Upper lobe of left lung (tissue), 4 donors: ENCODE data around the gene TMEM139.

Source experiments
- POLR2A ChIP-seq, 4 donors: fragments of 450-650 bp; IDR thresholded peaks; one replicate each; pipeline ENCODE4 v1.5.1; 2016 to 2017; ENCODE audit warnings: antibody characterized with exemption in 4 of 4, mild to moderate bottlenecking in 2 of 4
- POLR2AphosphoS5 ChIP-seq, 2 donors: sonication (generic); formaldehyde crosslinking; IDR thresholded peaks; one replicate each; pipeline ENCODE4 v1.5.1; 2017; ENCODE audit warnings: antibody characterized with exemption in 2 of 2
- TF ChIP-seq, protein P1 (sequence below), 6 experiments: fragments of 450-650 bp in 4 of 6; fragments of 200-600 bp in 2 of 6; sonication (generic) in 2 of 6; IDR thresholded peaks; one replicate each; pipeline ENCODE4 v1.5.1; 2016 to 2019; ENCODE audit warnings: antibody characterized with exemption in 6 of 6

DNA sequence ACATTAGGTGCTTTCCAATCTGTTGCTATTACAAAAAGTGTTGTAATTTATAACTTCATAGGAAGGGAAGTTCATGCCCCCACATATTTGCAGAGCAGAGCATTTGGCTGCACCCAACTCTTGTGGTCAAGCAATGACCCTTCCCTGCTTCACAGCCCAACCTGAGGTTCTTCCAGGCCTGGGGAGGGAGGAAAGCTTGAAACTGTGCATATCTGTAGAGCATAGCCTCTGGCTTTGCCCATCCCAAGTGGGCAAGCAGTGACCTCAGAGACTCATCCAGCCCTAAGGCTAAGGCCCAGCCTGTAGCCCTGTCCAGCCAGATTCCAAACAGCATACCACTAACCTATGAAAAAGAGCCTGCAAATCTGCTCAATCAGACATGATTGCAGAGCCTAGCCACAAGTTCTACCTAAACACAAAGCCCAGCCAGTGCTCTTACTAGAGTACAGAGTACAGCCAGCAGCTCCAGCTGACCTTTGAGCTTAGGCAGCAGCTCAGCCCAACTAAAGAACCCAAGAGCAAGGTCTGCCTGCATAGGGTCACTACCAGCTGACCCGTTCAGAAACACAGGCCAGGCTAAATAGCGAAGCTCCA, 35.9 kb upstream of the TMEM139 start:
- TF ChIP-seq, protein P1, sequence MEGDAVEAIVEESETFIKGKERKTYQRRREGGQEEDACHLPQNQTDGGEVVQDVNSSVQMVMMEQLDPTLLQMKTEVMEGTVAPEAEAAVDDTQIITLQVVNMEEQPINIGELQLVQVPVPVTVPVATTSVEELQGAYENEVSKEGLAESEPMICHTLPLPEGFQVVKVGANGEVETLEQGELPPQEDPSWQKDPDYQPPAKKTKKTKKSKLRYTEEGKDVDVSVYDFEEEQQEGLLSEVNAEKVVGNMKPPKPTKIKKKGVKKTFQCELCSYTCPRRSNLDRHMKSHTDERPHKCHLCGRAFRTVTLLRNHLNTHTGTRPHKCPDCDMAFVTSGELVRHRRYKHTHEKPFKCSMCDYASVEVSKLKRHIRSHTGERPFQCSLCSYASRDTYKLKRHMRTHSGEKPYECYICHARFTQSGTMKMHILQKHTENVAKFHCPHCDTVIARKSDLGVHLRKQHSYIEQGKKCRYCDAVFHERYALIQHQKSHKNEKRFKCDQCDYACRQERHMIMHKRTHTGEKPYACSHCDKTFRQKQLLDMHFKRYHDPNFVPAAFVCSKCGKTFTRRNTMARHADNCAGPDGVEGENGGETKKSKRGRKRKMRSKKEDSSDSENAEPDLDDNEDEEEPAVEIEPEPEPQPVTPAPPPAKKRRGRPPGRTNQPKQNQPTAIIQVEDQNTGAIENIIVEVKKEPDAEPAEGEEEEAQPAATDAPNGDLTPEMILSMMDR (IDR thresholded peaks at IDR 0.05): no peak
- TF ChIP-seq POLR2AphosphoS5 (IDR thresholded peaks at IDR 0.05) (no peak), POLR2A (IDR thresholded peaks at IDR 0.05) (no peak)
